ELF-1 (cell line): ENCODE measurements around the gene DMD.
"Not testable (repeated sequence)": the region's sequence is repeated elsewhere in the genome, so short reads cannot be mapped to it uniquely, and the experiment has no call there.

Experiments
- DNase-seq: peaks from one replicate; pipeline ENCODE4 v3.0.0-alpha.2; 2016; ENCODE audit warnings: low read depth, low spot score

The DMD gene

GRCh38 chrX:32852203-32852602 lies 359.1 kb downstream of the DMD start:
- DNase-seq, result no peak

- DNase-seq, result no peak
Observed at GRCh38 chrX:32851556-32851955, 359.8 kb downstream of the DMD start.

DNA sequence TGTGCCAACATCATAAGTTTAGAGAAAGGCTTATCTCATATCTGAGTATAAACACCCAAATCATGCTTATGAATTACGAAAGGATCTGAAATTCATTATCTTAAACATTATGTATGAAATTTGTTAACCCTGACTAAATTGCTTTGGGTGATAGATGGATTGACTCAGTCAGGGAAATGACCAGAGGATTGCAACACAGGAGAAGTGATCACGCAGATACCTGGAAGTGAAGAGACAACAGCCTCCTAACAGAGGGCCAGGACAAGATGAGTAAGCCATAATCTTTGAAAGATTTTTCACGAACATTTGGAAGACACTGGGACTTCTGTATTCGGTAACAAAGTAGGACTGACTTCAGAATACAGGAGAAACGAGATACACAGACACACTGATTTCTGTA lies 363.4 kb downstream of the DMD start:
- DNase-seq, result no peak

GRCh38 chrX:32842053-32842452 lies 369.3 kb downstream of the DMD start:
- no peak for DNase-seq

- no peak for DNase-seq
Observed at GRCh38 chrX:32839781-32840180, 371.6 kb downstream of the DMD start.

- no peak for DNase-seq
Observed at GRCh38 chrX:32825009-32825408, 386.3 kb downstream of the DMD start.

DNA sequence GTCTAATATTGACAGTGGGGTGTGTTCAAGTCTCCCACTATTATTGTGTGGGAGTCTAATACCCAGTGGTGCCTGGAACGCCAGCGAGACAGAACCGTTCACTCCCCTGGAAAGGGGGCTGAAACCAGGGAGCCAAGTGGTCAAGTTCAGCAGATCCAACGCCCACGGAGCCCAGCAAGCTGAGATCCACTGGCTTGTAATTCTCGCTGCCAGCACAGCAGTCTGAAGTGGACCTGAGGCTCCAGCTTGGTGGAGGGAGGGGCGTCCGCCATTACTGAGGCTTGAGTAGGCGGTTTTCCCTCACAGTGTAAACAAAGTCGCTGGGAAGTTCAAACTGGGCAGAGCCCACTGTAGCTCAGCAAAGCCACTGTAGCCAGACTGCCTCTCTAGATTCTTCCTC lies 407.3 kb downstream of the DMD start:
- no peak for DNase-seq

- DNase-seq, result no peak
Observed at GRCh38 chrX:32798990-32799389, 412.4 kb downstream of the DMD start.

GRCh38 chrX:32788936-32789335 lies 422.4 kb downstream of the DMD start:
- no peak for DNase-seq

DNA sequence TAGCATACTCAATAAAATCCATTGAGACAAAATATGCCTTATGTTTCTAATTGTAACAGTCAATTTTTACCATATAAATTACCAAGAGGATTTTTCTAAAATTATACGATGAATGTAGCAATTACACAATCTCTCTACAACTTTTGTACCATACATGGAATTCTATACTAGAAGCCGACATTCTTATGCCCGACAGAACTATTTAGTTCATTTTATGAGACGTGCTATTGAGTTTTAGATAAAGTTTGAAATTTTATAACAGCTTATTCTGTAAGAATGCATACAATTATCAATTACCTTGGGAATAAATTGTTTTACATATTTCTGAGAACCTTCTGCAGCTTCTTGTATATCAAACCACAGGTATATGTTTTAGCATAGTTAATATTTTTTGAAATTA lies 431.2 kb downstream of the DMD start:
- DNase-seq, result no peak

- no peak for DNase-seq
Observed at GRCh38 chrX:32778965-32779364, 432.4 kb downstream of the DMD start.

GRCh38 chrX:32774966-32775365 lies 436.4 kb downstream of the DMD start:
- DNase-seq, result no peak

- DNase-seq, result no peak
Observed at GRCh38 chrX:32749070-32749469, 462.3 kb downstream of the DMD start.

GRCh38 chrX:32745323-32745722 lies 466.0 kb downstream of the DMD start:
- DNase-seq, result no peak

GRCh38 chrX:32744921-32745320 lies 466.4 kb downstream of the DMD start:
- no peak for DNase-seq

DNA sequence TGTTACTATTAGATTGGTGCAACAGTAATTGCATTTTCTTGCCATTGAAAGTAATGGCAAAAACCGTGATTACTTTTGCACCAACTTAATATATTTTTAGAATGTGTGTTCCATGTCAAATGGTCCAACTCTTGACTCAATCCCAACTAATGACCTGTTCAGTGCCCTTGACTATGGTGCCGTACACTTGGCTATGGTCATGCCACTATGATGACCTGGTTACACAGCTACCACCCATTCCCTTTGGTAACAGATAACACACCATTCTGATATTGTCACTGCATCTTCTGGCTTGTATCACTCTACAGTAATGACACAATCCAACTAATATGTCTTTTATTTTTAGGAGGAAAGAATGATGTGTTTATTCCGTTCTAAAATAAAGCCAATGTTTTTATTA lies 469.4 kb downstream of the DMD start:
- no peak for DNase-seq

GRCh38 chrX:32708542-32708941 lies 502.8 kb downstream of the DMD start:
- DNase-seq, result no peak

DNA sequence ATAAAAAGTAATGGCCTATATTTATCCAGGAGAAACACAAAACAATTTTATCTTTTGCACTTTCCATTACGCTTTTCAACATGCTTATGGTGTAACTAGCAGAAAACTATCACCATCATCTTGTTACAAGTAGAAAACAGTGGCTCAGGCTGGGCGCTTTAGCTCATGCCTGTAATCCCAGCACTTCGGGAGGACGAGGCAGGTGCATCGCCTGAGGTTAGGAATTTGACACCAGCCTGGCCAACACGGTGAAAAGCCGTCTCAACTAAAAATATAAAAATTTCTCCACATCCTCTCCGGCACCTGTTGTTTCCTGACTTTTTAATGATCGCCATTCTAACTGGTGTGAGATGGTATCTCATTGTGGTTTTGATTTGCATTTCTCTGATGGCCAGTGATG lies 506.0 kb downstream of the DMD start:
- DNase-seq, result not testable (repeated sequence)

GRCh38 chrX:32687379-32687778 lies 524.0 kb downstream of the DMD start:
- DNase-seq, result no peak

- DNase-seq, result no peak
Observed at GRCh38 chrX:32678487-32678886, 532.9 kb downstream of the DMD start.

- peak; percentile 8 for DNase-seq
Observed at GRCh38 chrX:32673193-32673592, 538.2 kb downstream of the DMD start.

DNA sequence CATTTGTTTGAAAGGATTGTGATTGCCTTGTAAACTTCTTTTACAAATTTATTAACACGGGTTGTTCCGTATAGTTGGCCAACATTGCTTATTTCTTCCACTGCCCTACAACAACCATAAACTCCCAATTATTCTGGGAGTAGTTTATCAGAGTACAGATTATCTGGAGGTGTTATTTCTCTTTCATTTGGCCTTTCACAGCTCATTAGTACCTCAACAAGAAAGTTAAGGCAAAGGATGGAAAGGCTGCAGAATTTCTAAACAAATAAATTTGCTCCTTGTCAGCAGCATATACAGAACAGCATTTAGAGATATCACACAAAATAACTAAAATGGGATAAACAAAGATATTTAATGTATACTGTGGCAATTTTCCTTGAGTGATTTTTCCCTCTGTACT lies 548.8 kb downstream of the DMD start:
- no peak for DNase-seq

DNA sequence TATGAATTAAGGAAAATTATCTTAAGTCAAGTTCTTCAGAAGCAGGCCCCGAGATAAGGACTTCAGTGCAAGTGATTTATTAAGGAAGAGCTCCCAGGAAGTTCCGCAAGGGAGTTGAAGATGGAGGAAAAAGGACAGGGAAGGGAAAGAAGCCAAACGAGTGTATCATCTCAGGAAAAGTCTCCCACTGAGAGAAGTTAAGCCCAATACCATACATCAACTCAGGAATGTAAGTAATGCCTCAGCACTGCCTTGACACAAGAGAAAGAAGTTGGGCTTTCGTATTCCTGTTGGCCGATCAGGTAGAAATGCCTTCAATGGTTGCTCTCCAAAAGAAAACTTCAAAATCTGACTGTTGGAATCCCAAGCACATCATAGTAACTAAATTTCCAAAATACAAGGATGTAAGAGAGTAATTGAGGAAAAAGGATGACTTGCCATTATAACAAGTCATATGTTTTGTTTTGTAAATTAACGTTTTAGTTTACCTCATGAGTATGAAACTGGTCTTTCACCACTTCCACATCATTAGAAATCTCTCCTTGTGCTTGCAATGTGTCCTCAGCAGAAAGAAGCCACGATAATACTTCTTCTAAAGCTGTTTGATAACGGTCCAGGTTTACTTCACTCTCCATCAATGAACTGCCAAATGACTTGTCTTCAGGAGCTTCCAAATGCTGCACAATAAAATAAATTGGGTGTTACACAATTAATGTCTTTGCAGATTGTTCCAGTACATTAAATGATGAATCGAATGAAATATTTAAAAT lies 566.7 kb downstream of the DMD start:
- DNase-seq, result peak; percentile 32

GRCh38 chrX:32642283-32642682 lies 569.1 kb downstream of the DMD start:
- DNase-seq, result no peak
